22Rv1 (cell line): ENCODE data around the gene KIRREL3.

ENCODE experiments used
- CTCF ChIP-seq: fragments of 450-650 bp; IDR thresholded peaks from 2 replicates; pipeline ENCODE4 v1.5.1; 2017; ENCODE audit warnings: mild to moderate bottlenecking
- ZFX ChIP-seq: fragments of 450-650 bp; IDR thresholded peaks from 2 replicates; pipeline ENCODE4 v1.6.1; 2017; ENCODE audit warnings: antibody characterized with exemption, borderline replicate concordance

GRCh38 chr11:126405906-126406305 lies 594.7 kb downstream of the KIRREL3 start:
- TF ChIP-seq CTCF (no peak), ZFX (no peak)
